Measurements from ENCODE around the gene DRAM2.
"Not testable (repeated sequence)": the region's sequence is repeated elsewhere in the genome, so short reads cannot be mapped to it uniquely, and the experiment has no call there.

The DRAM2 gene

GRCh38 chr1:111084999-111085398 lies 54.9 kb downstream of the DRAM2 start:
- in situ Hi-C loops (cut with MboI; ENCODE audit: low sequenced_read_pairs): no loop called here

GRCh38 chr1:111082421-111083203 lies 57.3 kb downstream of the DRAM2 start:
- in situ Hi-C loops (cut with MboI; ENCODE audit: low sequenced_read_pairs): no loop called here

- in situ Hi-C loops (cut with MboI; ENCODE audit: low sequenced_read_pairs): not testable (repeated sequence)
These were observed 60.6 kb downstream of the DRAM2 start for GRCh38 chr1:111079329-111079728.

- in situ Hi-C loops (cut with MboI; ENCODE audit: low sequenced_read_pairs): not testable (repeated sequence)
These were observed 62.6 kb downstream of the DRAM2 start for GRCh38 chr1:111077312-111077711.

All from HL-60/S4 treated with retinoic acid at 250 ng/mL for 4 days and 3 days (cell line).